HepG2 (cell line): Measurements from ENCODE around the gene CDH23. TPM values are rescaled to one million over a fixed set of nuclear protein-coding genes. Genes with fewer than 3 reads are reported as not detected.

ENCODE experiments used
- ATAC-seq: fragments of 200-7000 bp; cut with Tn5 transposase; 3 replicates; pipeline ENCODE4 v1.9.1; 2020; ENCODE audit warnings: mild to moderate bottlenecking, moderate library complexity
- BruUV-seq: library from RNA; stranded (reverse); fragments of 400-500 nt; replicated peaks from 2 replicates; lab custom pipeline; 2021; lab: Mats Ljungman, UMichigan
- CTCF ChIA-PET: fragments of 300-600 bp; formaldehyde crosslinking; extraction: SDS; loops from one replicate; lab custom pipeline; 2021; ENCODE audit warnings: low total read pairs, inconsistent platforms, low intra/inter-chr PET ratio; lab: Yijun Ruan, JAX
- POLR2A ChIA-PET: fragments of 350-600 bp; sonication (Branson Sonifier 250); formaldehyde crosslinking; loops from one replicate; lab custom pipeline; 2020; ENCODE audit warnings: antibody characterized with exemption, inconsistent platforms; lab: Yijun Ruan, JAX
- DNase-seq: peaks from one replicate; pipeline ENCODE4 v3.0.0-alpha.2; 2015; ENCODE audit warnings: low spot score
- FAIRE-seq: peaks from 3 replicates; lab custom pipeline; 2011; peaks lifted over from hg19 to GRCh38; lab: Jason Lieb, UNC
- H2AFZ ChIP-seq: one replicate; pipeline ENCODE4 v1.6.1; 2011; ENCODE audit warnings: low read length, inconsistent platforms
- H3K27ac ChIP-seq: fragments of 300-600 bp; 3 replicates; pipeline ENCODE4 v1.8.0; 2011; ENCODE audit warnings: mixed run types, mild to moderate bottlenecking, mixed read lengths, low read length, inconsistent platforms; ENCODE audit not compliant: insufficient read depth; ENCODE audit errors: extremely low read length
- H3K27me3 ChIP-seq, 2 experiments: fragments of 200-600 bp in 1 of 2; 2 replicates in 1 of 2; 3 replicates in 1 of 2; pipeline versions ENCODE4 v1.6.0 to v1.8.0; 2011; ENCODE audit warnings: low read length in 2 of 2, mild to moderate bottlenecking in 2 of 2, moderate library complexity in 2 of 2, inconsistent platforms in 1 of 2; ENCODE audit not compliant: insufficient read depth in 2 of 2, control insufficient read depth in 1 of 2
- H3K36me3 ChIP-seq, 2 experiments: fragments of 200-600 bp in 1 of 2; replicated peaks in 1 of 2; 2 replicates in 1 of 2; 3 replicates in 1 of 2; pipeline versions ENCODE4 v1.5.1 to v1.8.0; 2011; ENCODE audit warnings: low read length in 2 of 2, inconsistent platforms in 1 of 2; ENCODE audit not compliant: insufficient read depth in 2 of 2, control insufficient read depth in 1 of 2
- H3K4me1 ChIP-seq: 2 replicates; pipeline ENCODE4 v1.5.1; 2012; ENCODE audit warnings: low read length, inconsistent platforms; ENCODE audit not compliant: insufficient read depth
- H3K4me2 ChIP-seq: 2 replicates; pipeline ENCODE4 v1.6.0; 2011; ENCODE audit warnings: low read depth, low read length, inconsistent platforms
- H3K4me3 ChIP-seq, 3 experiments: fragments of 200-600 bp in 1 of 3; sonication (generic), shearing (Covaris generic) in 1 of 3; replicated peaks in 1 of 3; 2 replicates each; pipeline ENCODE4 v1.5.1; 2011 to 2016; ENCODE audit warnings: low read length in 3 of 3, inconsistent platforms in 2 of 3, low read depth in 2 of 3, mild to moderate bottlenecking in 2 of 3, control low read depth in 1 of 3, mixed read lengths in 1 of 3; ENCODE audit not compliant: insufficient read depth in 1 of 3
- H3K79me2 ChIP-seq: one replicate; pipeline ENCODE4 v1.6.1; 2011; ENCODE audit warnings: low read length, inconsistent platforms; ENCODE audit not compliant: insufficient read depth
- H3K9ac ChIP-seq: 2 replicates; pipeline ENCODE4 v1.6.0; 2011; ENCODE audit warnings: mild to moderate bottlenecking, low read depth, low read length, inconsistent platforms; ENCODE audit not compliant: insufficient read depth
- H3K9me3 ChIP-seq: 2 replicates; pipeline ENCODE4 v1.5.1; 2012; ENCODE audit warnings: mild to moderate bottlenecking, low read length
- H4K20me1 ChIP-seq: 2 replicates; pipeline ENCODE4 v1.6.0; 2011; ENCODE audit warnings: inconsistent platforms, mild to moderate bottlenecking, low read length, moderate library complexity; ENCODE audit not compliant: insufficient read depth
- CHD2 ChIP-seq: IDR thresholded peaks from 2 replicates; pipeline ENCODE4 v1.6.1; 2011; ENCODE audit warnings: low read depth, low read length, improper control_type of control experiment
- HHEX ChIP-seq: IDR thresholded peaks from 2 replicates; pipeline ENCODE4 v1.6.1; 2016; ENCODE audit warnings: control low read depth
- IKZF5 ChIP-seq: IDR thresholded peaks from 2 replicates; pipeline ENCODE4 v1.6.1; 2018; ENCODE audit warnings: missing genetic modification reagents, mild to moderate bottlenecking, missing compliant biosample characterization
- NCOA5 ChIP-seq: sonication (generic); formaldehyde crosslinking; IDR thresholded peaks from 2 replicates; pipeline ENCODE4 v1.4.0; 2020; ENCODE audit warnings: missing genetic modification reagents
- SATB2 ChIP-seq: sonication (generic); formaldehyde crosslinking; IDR thresholded peaks from 2 replicates; pipeline ENCODE4 v1.5.0; 2020; ENCODE audit warnings: missing genetic modification reagents
- TARDBP ChIP-seq: sonication (generic); formaldehyde crosslinking; IDR thresholded peaks from 2 replicates; pipeline ENCODE4 v1.8.0; 2022; ENCODE audit warnings: mild to moderate bottlenecking, missing genetic modification reagents
- USF2 ChIP-seq, 2 experiments: sonication (generic) in 1 of 2; formaldehyde crosslinking in 1 of 2; IDR thresholded peaks; 2 replicates each; pipeline versions ENCODE4 v1.5.1 to v1.6.1; 2011 to 2020; ENCODE audit warnings: borderline replicate concordance in 1 of 2, low read depth in 1 of 2, low read length in 1 of 2, mild to moderate bottlenecking in 1 of 2, missing genetic modification reagents in 1 of 2, moderate library complexity in 1 of 2
- ZNF10 ChIP-seq: sonication (generic); formaldehyde crosslinking; IDR thresholded peaks from 2 replicates; pipeline ENCODE4 v1.4.0; 2020; ENCODE audit warnings: mild to moderate bottlenecking, low read depth, missing genetic modification reagents, borderline replicate concordance
- ZNF143 ChIP-seq: sonication (generic); formaldehyde crosslinking; IDR thresholded peaks from 2 replicates; pipeline ENCODE4 v1.4.0; 2020; ENCODE audit warnings: missing genetic modification reagents
- ZNF768 ChIP-seq: sonication (generic); formaldehyde crosslinking; IDR thresholded peaks from 2 replicates; pipeline ENCODE4 v1.4.0; 2020; ENCODE audit warnings: missing genetic modification reagents
- WGBS: methylation state at CpG from one replicate; pipeline ENCODE4 v1.1.6; 2017; ENCODE audit warnings: low lambda C conversion rate; 5-methylcytosine and 5-hydroxymethylcytosine counted together
- in situ Hi-C: cut with HindIII; loops from 2 replicates; pipeline ENCODE4 v1.10.0; 2017; ENCODE audit warnings: low pct_unique_long_range_greater_than_20kb; ENCODE audit not compliant: extremely low pct_ligation_motif_present
- intact Hi-C: fragments of 100-400 bp; cut with micrococcal nuclease; formaldehyde crosslinking; loops from one replicate; pipeline ENCODE4 v1.10.0; 2022; ENCODE audit not compliant: unreplicated experiment
- polyA plus RNA-seq, 8 experiments: library from polyadenylated mRNA; depleted of rRNA in 3 of 8; stranded (reverse) in 7 of 8; unstranded in 1 of 8; fragments of >200 nt; fragmentation: Illumina TruSeq in 4 of 8; extraction: Trizol in 4 of 8; gene quantifications; 2 replicates each; pipeline versions ENCODE4 v1.2.1 to v1.2.3, GENCODE V29; 2011 to 2016; ENCODE audit warnings: low read depth in 4 of 8, missing spikeins in 1 of 8, mixed read lengths in 1 of 8; ENCODE audit not compliant: insufficient read depth in 1 of 8
- total RNA-seq, 5 experiments: library from RNA; depleted of rRNA; stranded (reverse); fragments of >200 nt; fragmentation: Illumina TruSeq; extraction: Trizol; gene quantifications; 2 replicates each; pipeline ENCODE4 v1.2.3, GENCODE V29; 2016; ENCODE audit warnings: low read depth in 1 of 5

The CDH23 gene
- total and polyA plus RNA-seq, 2 of the 13 experiments (the other 11 are each of a cell fraction or from before 2014, with no cell fraction given), result 0.13 TPM; not detected in 1

- no TSS peak for BruUV-seq
- TF ChIP-seq ZNF143 (CRISPR knock-in tag), result no peak
- TF ChIP-seq ZNF768 (CRISPR knock-in tag), result peak; percentile 39; the same call in 1 of the 2 replicates
- TF ChIP-seq, all 625 proteins: peak for 1
- peaks cover 3 to 45% of the 10 kb centered on the region in 2 experiments; a peak in 3 of 5 replicates for H3K27me3 ChIP-seq
- no peak overlapping the region for H2AFZ ChIP-seq
- ChIA-PET POLR2A (no interaction called here), CTCF (no interaction called here)
- H3K9me3 ChIP-seq, result no peaks in the 10 kb centered on the region
- DNase-seq, result no peak
- no peaks in the 10 kb centered on the region for H3K79me2 ChIP-seq
- FAIRE-seq, result no peak
- H4K20me1 ChIP-seq, result no peaks in the 10 kb centered on the region
- H3K4me3 ChIP-seq, result no peak overlapping the region
- intact Hi-C loops (no loop called here), in situ Hi-C loops (no loop called here)
- no peaks in the 10 kb centered on the region for H3K4me1 ChIP-seq
- no peak overlapping the region for H3K9ac ChIP-seq
- ATAC-seq, result no peak
- H3K4me2 ChIP-seq, result no peak overlapping the region
- H3K27ac ChIP-seq, result no peak overlapping the region
- WGBS, result 22% methylated on average over 7 of the region's 9 CpGs
- H3K36me3 ChIP-seq, result no peaks in the 10 kb centered on the region
Measured at GRCh38 chr10:71467569-71468362, 71.0 kb downstream of the CDH23 start.

- Histone ChIP-seq H3K4me1 (no peaks in the 10 kb centered on the region), H4K20me1 (no peaks in the 10 kb centered on the region), H2AFZ (no peak overlapping the region), H3K9me3 (no peaks in the 10 kb centered on the region), H3K27me3 (peaks cover 3 to 41% of the 10 kb centered on the region in 2 experiments; a peak in 3 of 5 replicates), H3K9ac (no peak overlapping the region), H3K4me3 (no peak overlapping the region), H3K36me3 (no peaks in the 10 kb centered on the region), H3K4me2 (no peak overlapping the region), H3K79me2 (no peaks in the 10 kb centered on the region), H3K27ac (no peak overlapping the region)
- intact Hi-C loops, result no loop called here
- no TSS peak for BruUV-seq
- FAIRE-seq (no peak), ATAC-seq (no peak), DNase-seq (no peak)
- WGBS, result 9% methylated on average over 9 of the region's 9 CpGs
- POLR2A ChIA-PET, result no interaction called here
- in situ Hi-C loops, result no loop called here
- CTCF ChIA-PET, result no interaction called here
- TF ChIP-seq HHEX (CRISPR knock-in tag), result no peak
- TF ChIP-seq IKZF5 (CRISPR knock-in tag), result no peak
- no peak for TF ChIP-seq NCOA5 (CRISPR knock-in tag)
- TF ChIP-seq ZNF10 (CRISPR knock-in tag), result no peak
- no peak for TF ChIP-seq CHD2
- no peak for TF ChIP-seq TARDBP
- no peak for TF ChIP-seq USF2 (IDR thresholded peaks at IDR 0.05; ENCODE audit: low read depth, low read length)
- TF ChIP-seq USF2 (CRISPR knock-in tag; IDR thresholded peaks at IDR 0.05; ENCODE audit: borderline replicate concordance), result no peak
- TF ChIP-seq SATB2 (CRISPR knock-in tag), result no peak
Measured at GRCh38 chr10:71468363-71469094, 71.8 kb downstream of the CDH23 start.
